GM19438 (cell line): ENCODE data around the gene ARF3.

ENCODE experiments used
- ATAC-seq: cut with Tn5 transposase; IDR thresholded peaks from one replicate; pipeline ENCODE4 v1.9.1; 2021; ENCODE audit warnings: low read depth; ENCODE audit not compliant: unreplicated experiment

ARF3 gene

DNA sequence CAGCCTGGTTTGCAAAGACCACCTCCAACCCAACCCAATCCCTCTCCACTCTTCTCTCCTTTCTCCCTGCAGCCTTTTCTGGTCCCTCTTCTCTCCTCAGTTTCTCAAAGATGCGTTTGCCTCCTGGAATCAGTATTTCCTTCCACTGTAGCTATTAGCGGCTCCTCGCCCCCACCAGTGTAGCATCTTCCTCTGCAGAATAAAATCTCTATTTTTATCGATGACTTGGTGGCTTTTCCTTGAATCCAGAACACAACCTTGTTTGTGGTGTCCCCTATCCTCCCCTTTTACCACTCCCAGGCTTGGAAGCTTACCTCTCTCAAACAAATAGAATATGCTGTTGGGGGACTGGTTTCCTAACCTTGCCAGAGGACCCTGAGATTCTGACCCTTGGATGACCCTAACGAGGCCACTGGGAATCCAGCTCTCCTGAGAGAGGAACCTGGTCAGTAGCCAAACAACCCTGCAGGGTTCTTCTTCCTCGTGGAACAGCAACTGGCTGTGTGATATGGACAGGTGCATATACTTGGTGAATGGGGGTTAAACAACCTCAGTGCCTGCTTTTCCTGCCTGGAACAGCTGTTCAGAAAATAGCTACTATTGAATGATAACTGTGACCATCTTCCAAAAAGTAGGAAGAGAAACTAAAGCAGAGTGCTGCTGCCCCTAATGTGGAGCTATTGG, 25.3 kb upstream of the ARF3 start:
- no peak for ATAC-seq

DNA sequence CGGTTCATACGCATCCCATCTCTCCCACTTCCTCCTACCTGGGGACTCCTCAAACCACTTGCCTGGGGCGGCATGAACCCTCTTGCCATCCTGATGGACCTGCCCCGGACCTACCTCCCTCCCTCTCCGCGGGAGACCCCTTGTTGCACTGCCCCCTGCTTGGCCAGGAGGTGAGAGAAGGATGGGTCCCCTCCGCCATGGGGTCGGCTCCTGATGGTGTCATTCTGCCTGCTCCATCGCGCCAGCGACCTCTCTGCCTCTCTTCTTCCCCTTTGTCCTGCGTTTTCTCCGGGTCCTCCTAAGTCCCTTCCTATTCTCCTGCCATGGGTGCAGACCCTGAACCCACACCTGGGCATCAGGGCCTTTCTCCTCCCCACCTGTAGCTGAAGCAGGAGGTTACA, 24.5 kb upstream of the ARF3 start:
- ATAC-seq: no peak

DNA sequence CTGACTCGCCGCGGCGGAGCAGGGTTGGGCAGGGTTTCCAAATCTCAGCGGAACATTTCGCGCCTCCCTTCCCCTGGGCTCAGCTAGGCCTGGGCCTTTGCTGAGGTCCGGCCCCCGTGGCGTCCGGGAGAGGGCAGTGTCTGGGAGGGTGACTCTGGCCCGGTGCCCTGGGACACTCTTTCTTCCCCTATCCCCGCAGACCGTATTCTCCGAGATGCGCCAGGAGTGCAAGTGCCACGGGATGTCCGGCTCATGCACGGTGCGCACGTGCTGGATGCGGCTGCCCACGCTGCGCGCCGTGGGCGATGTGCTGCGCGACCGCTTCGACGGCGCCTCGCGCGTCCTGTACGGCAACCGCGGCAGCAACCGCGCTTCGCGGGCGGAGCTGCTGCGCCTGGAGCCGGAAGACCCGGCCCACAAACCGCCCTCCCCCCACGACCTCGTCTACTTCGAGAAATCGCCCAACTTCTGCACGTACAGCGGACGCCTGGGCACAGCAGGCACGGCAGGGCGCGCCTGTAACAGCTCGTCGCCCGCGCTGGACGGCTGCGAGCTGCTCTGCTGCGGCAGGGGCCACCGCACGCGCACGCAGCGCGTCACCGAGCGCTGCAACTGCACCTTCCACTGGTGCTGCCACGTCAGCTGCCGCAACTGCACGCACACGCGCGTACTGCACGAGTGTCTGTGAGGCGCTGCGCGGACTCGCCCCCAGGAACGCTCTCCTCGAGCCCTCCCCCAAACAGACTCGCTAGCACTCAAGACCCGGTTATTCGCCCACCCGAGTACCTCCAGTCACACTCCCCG, 23.9 kb upstream of the ARF3 start:
- no peak for ATAC-seq

DNA sequence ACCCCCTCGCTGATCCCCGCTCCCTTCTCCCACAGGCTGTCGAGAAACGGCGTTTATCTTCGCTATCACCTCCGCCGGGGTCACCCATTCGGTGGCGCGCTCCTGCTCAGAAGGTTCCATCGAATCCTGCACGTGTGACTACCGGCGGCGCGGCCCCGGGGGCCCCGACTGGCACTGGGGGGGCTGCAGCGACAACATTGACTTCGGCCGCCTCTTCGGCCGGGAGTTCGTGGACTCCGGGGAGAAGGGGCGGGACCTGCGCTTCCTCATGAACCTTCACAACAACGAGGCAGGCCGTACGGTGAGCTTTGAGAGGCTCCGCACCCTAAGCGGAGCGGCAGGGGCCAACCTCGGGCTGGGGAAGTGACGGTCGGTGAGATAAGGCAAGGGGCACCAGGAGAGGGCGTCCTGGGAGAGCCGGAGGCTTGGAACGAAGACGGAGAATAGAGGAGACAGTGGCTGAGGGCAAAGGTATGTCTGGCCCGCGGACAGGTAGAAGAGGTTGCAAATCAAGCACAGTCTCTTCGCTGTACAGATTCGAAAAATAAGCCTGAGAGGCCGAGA, 23.2 kb upstream of the ARF3 start:
- no peak for ATAC-seq

DNA sequence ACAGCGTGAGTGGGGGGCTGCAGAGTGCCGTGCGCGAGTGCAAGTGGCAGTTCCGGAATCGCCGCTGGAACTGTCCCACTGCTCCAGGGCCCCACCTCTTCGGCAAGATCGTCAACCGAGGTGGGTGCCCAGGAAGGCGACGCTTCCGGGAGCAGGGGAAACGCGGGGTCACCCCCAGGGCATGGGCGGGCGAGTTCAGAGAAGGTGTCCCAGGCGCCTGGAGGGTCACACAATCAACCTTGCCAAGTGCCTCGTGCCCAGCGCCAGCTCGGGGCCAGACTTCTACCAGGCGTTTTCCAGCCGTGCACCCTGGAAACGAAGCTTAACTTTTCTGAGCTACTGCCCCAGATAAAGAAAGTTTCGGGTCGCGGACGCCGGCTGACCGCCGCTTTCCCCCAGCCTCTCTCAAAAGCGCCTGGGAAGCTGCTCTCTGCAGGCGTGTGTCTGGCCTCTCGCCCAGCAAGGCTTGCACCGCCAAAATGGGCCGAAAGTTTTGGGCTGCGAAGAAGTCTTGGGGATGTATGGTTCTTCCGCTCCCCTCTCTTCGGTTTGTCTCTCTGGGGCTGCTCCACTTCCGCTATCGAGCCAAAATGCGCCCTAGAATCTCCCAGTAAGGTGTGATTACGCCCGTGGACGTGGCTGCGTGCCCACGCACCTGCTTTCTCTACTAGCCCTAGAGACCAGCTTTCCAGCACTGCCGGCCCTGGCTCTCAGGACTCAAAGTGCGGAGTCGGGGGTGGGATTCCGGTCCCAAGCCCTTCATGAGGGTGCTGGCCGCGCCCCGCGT, 22.5 kb upstream of the ARF3 start:
- ATAC-seq: no peak

DNA sequence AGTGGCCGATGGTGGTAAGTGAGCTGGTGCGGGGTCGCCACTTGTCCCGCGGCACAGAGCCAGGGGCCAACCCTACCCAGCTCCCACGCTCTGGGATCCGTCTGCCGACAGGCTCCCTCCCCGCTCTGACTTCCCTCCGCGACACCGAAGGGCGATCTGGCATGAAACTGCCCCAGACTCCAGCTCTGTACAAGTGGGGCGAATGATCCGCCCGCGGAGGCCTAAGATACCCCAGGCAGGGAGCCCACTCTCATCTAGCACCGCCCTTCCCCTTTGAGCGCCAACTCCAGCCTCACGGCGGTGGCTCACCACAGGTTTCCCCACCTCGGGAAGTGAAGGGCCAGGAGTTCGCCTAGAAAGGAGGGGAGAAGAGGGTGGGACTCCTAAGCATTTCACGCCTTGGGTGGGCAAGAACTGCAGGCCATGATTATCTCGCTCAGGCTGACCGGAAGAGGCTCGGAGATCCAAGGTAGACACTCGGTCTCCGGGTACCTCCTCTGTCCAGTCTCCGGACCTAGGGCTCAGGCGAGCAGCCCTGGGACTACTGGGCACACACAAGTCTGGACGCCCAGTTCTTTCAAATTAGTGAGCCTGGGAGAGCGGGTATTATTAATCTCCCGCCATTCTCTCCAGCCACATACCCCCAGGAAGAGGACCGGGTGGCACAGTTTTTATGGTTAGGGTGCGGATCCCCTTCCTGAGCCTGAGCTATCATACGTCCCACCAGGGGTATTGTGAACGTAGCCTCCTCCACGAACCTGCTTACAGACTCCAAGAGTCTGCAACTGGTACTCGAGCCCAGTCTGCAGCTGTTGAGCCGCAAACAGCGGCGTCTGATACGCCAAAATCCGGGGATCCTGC, 21.7 kb upstream of the ARF3 start:
- no peak for ATAC-seq

DNA sequence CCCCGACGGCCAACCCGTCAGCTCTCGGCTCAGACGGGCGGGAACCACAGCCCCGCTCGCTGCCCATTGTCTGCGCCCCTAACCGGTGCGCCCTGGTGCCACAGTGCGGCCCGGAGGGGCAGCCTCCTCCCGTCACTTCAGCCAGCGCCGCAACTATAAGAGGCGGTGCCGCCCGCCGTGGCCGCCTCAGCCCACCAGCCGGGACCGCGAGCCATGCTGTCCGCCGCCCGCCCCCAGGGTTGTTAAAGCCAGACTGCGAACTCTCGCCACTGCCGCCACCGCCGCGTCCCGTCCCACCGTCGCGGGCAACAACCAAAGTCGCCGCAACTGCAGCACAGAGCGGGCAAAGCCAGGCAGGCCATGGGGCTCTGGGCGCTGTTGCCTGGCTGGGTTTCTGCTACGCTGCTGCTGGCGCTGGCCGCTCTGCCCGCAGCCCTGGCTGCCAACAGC, 21.0 kb upstream of the ARF3 start, which contains the start of gene WNT1:
Gene WNT1, plus strand, starts transcription at position 32 of the 450 bp plus-strand sequence. Its CDS starts 329 bp downstream, at position 361.
- ATAC-seq: no peak

DNA sequence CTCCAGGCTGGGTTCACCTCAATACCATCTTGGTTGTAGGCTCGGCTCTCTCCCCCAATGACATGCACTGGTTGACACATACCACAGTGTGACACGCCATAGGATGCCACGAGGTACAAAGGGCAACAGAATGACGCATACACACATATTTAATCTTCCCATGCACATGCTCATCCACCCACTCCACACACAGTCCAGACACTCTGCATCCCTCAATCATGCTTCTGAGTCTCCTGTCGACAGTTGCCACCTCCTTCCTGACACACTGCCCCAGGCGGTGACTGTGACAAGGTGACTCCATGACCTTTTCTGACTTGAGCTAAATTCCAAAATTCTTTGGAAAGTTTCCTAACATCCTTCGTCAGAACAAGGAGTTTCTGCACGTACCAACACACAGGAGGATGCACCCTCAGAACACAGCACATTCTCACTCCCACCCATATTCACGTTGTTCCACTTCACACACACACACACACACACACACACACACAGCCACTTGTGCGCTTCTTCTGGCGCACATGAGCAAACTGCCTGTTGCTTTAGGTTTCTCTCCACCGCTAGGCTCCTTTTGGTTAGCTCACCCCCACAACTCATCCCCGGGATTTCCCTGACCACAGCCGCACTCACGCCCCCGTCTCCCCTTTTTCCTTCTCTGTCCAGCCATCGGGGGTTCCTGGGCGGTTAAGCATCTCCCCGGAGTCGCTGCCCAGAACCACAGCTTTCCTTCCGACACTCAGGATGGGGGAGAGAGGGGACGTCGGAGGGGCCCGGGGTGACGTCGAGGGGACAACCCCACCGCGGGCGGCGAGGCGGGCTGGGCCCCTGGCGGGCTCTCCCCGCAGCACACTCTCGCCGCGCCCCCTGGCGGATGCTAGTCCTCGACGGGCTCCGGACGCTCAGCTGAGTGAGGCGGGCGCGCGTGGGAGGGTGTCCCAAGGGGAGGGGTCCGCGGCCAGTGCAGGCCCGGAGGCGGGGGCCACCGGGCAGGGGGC, 20.3 kb upstream of the ARF3 start:
- ATAC-seq: no peak

DNA sequence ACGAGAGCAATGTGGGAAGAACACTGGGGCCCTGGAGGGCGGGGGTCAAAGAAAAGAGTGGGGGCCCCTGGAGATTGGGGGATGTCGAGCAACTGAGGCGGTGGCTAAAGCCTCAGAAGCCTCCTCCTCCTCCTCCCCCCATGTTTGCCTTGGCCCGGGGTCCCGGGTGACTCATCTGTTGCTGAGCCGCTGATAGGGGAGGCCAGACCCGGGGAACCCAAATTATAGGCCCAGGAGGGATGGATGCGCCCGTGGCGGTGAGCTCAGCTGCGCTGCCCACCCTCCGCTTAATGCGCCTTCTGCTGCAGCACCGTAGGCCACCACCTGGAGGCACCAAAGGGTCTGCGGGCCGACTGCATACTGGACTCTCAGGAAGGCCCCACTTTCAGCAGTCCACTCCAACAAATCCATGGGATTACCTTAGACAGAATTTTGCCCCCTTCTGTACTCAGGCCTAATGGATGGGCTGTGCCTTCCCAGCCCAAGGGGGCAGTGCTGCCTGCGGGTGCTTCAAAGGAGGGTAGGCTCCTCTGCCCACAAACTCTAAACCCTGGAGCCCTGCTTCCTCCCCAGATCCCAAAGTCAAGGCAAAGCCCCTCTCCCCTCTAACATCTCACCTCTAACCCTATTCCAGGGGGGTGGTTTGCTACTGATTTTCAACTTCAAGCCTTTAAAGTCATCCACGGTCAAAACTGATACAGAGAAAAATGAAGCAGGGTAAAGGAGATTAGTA, 16.8 kb upstream of the ARF3 start:
- ATAC-seq: no peak

DNA sequence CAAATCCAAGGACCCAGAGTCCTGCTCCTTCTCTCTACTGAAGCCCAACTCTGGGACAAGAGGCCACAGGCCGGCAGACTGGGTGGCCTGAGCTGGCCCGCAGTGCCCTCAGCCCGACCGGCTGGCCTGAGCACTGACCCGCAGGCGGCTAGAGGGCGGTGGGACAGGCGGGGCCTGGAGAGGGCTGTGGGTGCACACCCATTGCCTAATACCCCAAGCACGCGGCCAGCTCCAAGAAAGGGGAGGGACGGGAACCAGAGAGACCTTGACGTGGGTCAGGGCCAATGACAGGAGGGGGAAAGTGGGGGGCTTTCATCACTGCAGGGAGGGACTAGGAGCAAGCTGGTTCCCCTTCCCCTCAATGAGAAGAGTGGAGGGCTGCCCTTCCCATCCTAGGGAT, 16.2 kb upstream of the ARF3 start:
- no peak for ATAC-seq

DNA sequence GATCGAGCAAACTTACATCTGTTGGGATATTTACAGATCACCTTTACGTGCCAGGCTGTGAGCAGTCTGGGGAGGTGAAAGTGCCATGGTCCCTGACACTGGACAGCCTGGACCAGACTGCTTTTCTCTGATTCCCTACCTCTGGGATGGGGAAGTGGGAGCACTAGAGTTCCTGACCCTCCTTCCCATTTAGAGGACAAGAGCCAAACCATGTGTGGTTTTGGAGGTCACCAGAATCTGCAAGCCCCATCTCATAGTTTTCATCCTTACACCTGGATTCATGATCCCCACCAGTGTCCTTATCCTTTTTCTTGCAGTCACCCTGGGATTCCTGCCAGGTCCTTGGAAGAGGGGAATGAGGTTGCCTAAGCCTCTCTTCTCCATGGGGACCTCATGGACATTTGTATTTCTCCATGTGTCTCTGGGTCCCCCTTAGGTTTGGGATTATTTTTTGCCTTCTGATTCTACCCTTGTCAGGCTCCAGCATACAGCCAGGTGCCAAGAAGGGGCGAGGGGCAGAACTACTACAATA, 15.7 kb upstream of the ARF3 start:
- ATAC-seq: no peak

DNA sequence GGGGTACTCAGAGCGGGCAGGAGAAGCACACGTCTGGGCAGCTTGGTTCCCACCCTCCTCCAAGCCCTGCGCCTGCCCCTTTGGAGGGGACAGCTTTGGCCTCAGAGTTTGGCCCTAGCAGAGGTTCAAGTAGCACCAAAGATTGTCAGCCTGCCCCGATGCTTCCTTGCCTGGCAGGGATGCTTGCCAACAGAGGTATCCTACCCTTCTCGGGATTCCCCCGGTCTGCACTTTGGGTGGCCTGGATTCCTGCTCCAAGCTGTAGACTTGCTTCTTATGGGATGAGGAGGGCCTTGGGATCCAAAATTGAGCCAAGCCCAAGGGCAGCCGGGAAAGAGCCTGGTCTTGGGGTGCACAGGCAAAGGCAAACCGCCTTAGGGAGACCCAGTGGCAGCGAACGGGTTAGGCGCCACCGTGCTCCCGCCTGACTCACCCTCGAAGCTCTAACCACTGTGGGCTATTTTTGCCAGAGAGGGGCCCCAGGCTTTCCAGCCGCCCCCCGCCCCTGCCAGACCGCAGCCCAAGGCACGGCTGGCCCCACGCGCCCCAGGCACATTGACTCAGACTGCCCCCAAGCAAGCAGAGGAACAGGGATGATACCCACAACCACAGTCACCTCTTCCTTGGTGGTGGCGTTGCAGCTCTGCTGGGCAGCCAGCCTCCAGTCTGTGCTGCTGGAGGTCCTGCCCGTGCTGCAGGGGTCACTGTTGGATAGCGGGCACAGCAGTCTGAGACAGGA, 15.1 kb upstream of the ARF3 start:
- no peak for ATAC-seq

DNA sequence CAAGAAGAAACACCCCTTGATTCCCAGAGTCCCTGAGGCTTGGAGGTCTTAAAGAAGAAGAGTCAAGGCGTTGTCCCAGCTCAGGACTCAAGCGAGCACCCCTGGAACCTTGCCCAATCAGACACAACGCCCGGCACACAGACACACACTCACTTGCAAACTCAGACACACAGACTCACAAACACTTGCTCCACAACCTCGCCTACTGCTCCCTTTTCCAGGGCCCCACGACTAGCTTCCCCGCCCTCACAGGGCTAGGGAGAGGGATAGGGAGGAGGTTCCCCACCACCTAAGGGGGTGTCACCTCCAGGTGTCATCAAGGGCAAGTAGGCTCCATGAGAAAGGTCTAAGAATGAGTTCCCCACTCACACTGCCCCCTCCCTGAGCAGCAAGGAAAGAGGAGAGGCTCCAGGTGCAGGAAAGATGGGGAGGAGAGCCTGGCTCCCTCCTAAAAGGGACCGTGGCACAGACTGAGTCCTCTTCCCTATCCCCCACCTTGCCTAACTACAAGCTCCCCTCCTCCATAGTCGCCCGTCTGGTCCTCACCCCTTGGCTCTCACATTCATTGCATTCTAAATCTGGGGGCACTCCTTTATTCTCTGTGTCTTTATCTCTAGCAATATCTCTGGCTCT, 13.5 kb upstream of the ARF3 start:
- ATAC-seq: no peak

DNA sequence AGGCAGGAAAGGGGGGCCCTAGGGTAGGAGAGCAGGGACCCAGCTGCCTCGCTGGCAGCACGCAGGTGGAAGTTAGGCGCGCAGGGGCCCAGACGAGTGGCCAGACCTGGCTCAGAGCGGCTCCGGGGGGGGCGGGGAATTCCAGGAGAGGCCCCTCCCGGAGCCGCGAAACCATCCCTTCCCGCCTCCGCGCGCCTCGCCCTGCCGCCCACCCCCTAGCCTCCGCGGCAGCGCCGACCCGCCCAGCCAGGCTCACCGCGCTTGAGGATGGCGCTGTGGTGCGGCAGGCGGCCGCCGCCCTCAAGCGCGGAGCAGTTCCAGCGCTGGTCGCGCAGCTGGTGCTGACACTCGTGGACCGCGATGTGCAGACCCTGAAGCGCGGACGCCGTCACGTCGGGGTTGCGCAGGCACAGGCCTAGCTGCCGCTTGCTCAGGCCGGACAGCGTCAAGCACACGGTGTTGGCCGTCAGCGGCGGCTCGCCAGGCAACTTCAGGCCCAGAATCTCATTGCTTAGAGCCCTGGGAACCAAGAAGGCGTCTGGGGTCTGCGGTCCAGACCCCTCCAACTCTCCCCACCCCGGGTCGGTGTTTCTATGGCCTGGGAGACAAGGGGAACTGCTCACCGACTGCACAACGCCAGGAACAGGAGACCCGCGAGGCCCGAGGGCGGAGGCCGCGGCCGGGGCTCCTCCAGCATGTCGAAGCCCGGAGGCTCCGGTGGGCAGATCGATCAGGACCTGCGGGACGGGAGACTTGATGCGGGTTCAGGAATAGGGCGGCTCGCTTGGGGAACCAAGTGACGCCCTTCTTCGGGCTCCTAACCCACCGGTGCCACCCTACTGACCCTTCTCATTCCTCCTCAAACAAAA, 12.8 kb upstream of the ARF3 start:
- no peak for ATAC-seq

DNA sequence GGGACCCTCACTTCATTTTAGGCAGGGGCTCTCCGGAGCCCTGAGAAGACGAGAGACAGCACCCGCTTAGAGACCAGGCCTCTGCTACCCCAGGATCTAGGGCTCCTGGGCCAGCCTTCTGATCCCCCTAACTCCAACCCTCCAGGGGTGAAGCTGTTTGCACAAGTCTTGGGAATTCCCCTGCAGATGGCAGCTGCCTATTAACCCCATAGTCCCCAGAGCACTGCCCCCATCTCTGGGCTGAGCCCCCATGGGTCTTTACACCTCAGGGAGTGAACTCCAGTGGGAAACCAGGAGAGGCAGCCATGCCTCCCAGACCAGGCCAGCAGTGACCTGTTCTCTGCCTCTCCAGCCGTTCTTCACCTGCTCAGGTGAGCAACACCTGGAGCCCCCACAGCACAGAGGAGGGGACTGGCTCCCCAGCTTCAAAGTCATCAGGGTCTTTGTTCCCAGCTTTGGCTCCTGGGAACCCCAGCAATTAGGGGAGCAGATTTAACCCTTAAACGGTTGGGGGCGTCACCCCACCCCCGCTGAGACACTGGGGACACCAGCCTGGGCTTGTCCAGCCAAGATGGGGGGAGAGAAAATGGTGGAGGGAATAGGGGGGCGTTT, 12.0 kb upstream of the ARF3 start:
- ATAC-seq: no peak
